Measurements from ENCODE around the gene SYNCRIP. TPM values are rescaled to one million over a fixed set of nuclear protein-coding genes. Genes with fewer than 3 reads are reported as not detected.

SYNCRIP gene
- total RNA-seq, result 10 to 100 TPM; 51.6 to 55.1 TPM
- 67.0 TPM for polyA plus RNA-seq (ENCODE audit: insufficient read depth, low read depth, low replicate concordance)
- long read RNA-seq, donor 1, full-length matches to known transcripts, result 13 of 60 reads
- long read RNA-seq, donor 1, partial matches to known transcripts, result 47 of 60 reads
- long read RNA-seq, donor 1, other reads (novel, unspliced or antisense), result 0 of 60 reads
- long read RNA-seq, donor 2, full-length matches to known transcripts, result 5 of 16 reads
- long read RNA-seq, donor 2, partial matches to known transcripts, result 11 of 16 reads
- long read RNA-seq, donor 2, other reads (novel, unspliced or antisense), result 0 of 16 reads

DNA sequence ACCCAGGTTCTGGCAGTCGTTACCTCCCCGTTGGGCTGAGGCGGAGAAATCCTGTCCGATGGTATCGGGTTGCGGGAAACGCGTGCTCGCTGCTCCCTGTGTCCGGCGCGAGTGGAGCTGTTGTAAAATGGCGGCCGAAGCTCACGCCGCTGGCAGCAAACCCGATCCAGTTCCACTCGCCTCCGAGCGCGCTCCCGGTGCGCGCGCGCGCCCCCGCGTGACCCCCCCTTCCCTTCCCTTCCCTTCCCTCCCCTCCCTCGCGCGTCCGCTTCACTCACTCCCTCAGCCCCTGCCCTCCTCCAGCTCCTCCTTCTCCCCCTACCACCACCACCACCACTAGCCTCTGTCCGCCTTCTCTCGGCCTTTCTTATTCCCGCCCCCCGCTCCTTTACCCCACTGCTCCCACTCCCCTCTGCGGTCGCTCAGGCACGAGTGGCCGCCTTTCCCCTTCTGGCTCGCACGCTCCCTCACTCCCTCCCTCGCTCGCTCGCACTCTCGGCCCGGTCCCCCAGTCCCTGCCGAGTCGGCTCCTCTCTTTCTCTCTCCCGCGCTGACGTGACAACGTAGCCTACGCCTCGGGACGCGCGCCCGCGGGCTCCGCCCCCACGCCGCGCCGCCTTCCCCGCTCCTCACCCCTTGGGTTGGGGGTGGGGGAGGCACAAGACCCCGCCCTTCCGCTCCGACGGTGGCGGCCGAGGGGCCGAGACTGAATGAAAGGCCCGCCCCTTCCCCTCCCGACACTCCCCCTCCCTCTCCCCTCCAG lies at the start of gene SYNCRIP:
Gene SYNCRIP (minus strand): TSS at position 113 of the 763 bp plus-strand sequence. CDS start 1,447 bp downstream, outside the sequence.
- WGBS, 2 donors, result 0% methylated on average over 37 to 74 of the region's 76 CpGs

DNA sequence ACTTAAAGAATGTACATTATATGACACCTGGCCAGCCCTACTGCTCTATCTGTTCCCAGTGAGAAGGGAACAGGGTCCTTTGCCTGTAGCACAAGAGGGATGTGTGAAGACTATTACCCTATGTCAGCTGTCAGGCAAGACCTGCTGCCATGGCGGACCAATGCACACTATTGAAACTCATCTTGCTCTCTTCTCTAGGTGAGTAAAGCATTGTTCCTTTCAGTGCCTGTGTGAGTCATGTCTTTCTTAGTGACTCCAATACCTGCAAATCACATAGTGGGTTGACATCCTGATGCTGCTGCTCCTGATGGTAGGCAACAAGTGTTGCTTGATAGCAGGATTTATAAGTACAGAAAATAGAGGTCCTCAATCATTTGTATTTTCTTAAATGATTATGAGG lies 48.8 kb upstream of the SYNCRIP start:
- H3K9me3 ChIP-seq, result no peaks in the 10 kb centered on the region
- TF ChIP-seq, protein P1, sequence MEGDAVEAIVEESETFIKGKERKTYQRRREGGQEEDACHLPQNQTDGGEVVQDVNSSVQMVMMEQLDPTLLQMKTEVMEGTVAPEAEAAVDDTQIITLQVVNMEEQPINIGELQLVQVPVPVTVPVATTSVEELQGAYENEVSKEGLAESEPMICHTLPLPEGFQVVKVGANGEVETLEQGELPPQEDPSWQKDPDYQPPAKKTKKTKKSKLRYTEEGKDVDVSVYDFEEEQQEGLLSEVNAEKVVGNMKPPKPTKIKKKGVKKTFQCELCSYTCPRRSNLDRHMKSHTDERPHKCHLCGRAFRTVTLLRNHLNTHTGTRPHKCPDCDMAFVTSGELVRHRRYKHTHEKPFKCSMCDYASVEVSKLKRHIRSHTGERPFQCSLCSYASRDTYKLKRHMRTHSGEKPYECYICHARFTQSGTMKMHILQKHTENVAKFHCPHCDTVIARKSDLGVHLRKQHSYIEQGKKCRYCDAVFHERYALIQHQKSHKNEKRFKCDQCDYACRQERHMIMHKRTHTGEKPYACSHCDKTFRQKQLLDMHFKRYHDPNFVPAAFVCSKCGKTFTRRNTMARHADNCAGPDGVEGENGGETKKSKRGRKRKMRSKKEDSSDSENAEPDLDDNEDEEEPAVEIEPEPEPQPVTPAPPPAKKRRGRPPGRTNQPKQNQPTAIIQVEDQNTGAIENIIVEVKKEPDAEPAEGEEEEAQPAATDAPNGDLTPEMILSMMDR (IDR thresholded peaks at IDR 0.05), result no peak
- TF ChIP-seq POLR2A (IDR thresholded peaks at IDR 0.05), result no peak
- 88 to 100% methylated on average over 1 of the region's 1 CpG for WGBS, 2 donors
- no peak overlapping the region for H3K27ac ChIP-seq
- intact Hi-C loops (cut with DNase I; ENCODE audit: low total_unique reads), result no loop called here
- no peak for DNase-seq
- no peak overlapping the region for H3K4me3 ChIP-seq
- no peaks in the 10 kb centered on the region for H3K36me3 ChIP-seq (ENCODE audit: low read depth, missing control alignments)
- no peaks in the 10 kb centered on the region for H3K4me1 ChIP-seq
- no peaks in the 10 kb centered on the region for H3K27me3 ChIP-seq

More for the DNA sequence above, at the start of gene SYNCRIP:
- DNase-seq, result peak; percentile 99
- Histone ChIP-seq H3K9me3 (no peaks in the 10 kb centered on the region), H3K4me3 (peak within 1 kb of the TSS; percentile 89 to 94), H3K4me1 (no peaks in the 10 kb centered on the region), H3K27ac (peak within 1 kb of the TSS; percentile 99 to 100), H3K36me3 (ENCODE audit: low read depth, missing control alignments) (no peaks in the 10 kb centered on the region), H3K27me3 (no peaks in the 10 kb centered on the region)
- intact Hi-C loops (cut with DNase I; ENCODE audit: low total_unique reads), result loop anchor here (5.0 kb wide), 2 partner anchors 34 to 51 kb away; partner anchors contain the start of gene SNX14
- TF ChIP-seq, protein P1 (IDR thresholded peaks at IDR 0.05), result no peak
- TF ChIP-seq POLR2A (IDR thresholded peaks at IDR 0.05), result peak; percentile 90

DNA sequence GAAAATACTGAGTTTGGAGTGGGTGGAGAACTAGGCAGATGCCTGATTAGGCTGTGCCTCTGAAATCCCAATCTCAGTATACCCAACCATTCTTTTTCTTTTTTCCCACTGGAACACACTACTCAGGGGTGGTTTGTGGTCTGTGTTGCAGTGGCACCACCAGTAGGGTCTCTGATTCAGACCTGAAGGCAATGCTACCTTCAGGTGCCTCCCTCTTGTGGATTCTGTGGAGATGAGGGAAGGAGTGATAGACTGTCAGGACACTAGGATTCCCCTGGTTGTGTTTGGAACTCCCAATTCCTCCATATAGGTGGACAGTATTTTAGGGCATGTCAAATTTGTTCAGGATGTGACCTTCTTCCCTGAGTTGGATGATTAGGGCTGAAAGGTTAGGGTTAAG lies 47.4 kb upstream of the SYNCRIP start:
- H3K9me3 ChIP-seq, result no peaks in the 10 kb centered on the region
- no peak overlapping the region for H3K27ac ChIP-seq
- no peaks in the 10 kb centered on the region for H3K36me3 ChIP-seq (ENCODE audit: low read depth, missing control alignments)
- TF ChIP-seq, protein P1 (IDR thresholded peaks at IDR 0.05), result no peak
- TF ChIP-seq POLR2A (IDR thresholded peaks at IDR 0.05), result no peak
- no peak for DNase-seq
- H3K27me3 ChIP-seq, result no peaks in the 10 kb centered on the region
- no peak overlapping the region for H3K4me3 ChIP-seq
- intact Hi-C loops (cut with DNase I; ENCODE audit: low total_unique reads), result no loop called here
- no peaks in the 10 kb centered on the region for H3K4me1 ChIP-seq

DNA sequence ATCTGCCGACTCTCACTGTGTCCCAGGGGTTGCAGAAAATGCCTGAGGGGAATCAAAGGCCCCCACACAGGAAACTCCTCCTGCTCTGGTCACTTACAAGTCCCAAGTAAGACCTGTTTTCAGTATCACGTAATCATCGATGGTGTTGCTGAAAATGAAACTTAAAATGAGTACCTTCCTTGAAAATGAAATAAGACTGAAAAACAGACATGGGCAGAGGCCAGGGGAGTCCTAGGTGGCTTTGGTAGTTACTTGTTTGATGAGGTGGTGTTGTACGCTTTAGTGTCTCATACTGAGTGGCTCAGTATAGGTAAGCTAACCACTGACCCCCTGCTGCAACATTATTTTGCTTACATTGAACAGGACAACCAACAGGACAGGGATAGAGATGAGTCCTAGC lies 43.0 kb upstream of the SYNCRIP start:
- no peak overlapping the region for H3K27ac ChIP-seq
- WGBS, 2 donors, result 90 to 95% methylated on average over 4 of the region's 4 CpGs
- no peaks in the 10 kb centered on the region for H3K9me3 ChIP-seq
- H3K4me1 ChIP-seq, result no peaks in the 10 kb centered on the region
- TF ChIP-seq POLR2A (IDR thresholded peaks at IDR 0.05), result no peak
- TF ChIP-seq, protein P1 (IDR thresholded peaks at IDR 0.05), result no peak
- H3K27me3 ChIP-seq, result no peaks in the 10 kb centered on the region
- DNase-seq, result no peak
- H3K4me3 ChIP-seq, result no peak overlapping the region
- no peaks in the 10 kb centered on the region for H3K36me3 ChIP-seq (ENCODE audit: low read depth, missing control alignments)
- intact Hi-C loops (cut with DNase I; ENCODE audit: low total_unique reads), result no loop called here
